ENCODE data around the gene CXorf58. TPM values are rescaled to one million over a fixed set of nuclear protein-coding genes. Genes with fewer than 3 reads are reported as not detected.
A peak's percentile ranks its signal among the peaks of the same experiment; 100 is the strongest.
"Not testable (repeated sequence)": the region's sequence is repeated elsewhere in the genome, so short reads cannot be mapped to it uniquely, and the experiment has no call there.

CXorf58 gene, protein sequence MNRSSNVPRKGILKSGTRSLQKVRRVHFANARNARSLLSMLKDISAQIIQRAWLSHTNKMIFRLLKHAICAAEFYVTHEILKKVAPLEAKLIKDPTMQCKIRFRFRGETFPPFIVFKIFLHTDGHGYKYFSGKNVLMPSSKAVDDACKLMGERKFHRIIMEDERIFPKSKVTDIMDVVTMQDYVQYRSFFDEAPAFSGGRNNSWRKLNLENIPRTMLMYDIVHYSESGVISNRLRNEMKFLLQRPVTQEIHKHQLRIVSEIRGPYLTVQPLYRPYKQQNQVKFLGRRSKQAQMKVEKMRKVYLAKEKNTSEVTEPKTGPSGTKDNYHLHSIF
- 0.40 TPM in 1 of 2 replicates, not detected in the other for total RNA-seq (ENCODE audit: low replicate concordance)
- long read RNA-seq, partial matches to known transcripts = 0 of 1 reads
- long read RNA-seq, other reads (novel, unspliced or antisense) = 1 of 1 reads

DNA sequence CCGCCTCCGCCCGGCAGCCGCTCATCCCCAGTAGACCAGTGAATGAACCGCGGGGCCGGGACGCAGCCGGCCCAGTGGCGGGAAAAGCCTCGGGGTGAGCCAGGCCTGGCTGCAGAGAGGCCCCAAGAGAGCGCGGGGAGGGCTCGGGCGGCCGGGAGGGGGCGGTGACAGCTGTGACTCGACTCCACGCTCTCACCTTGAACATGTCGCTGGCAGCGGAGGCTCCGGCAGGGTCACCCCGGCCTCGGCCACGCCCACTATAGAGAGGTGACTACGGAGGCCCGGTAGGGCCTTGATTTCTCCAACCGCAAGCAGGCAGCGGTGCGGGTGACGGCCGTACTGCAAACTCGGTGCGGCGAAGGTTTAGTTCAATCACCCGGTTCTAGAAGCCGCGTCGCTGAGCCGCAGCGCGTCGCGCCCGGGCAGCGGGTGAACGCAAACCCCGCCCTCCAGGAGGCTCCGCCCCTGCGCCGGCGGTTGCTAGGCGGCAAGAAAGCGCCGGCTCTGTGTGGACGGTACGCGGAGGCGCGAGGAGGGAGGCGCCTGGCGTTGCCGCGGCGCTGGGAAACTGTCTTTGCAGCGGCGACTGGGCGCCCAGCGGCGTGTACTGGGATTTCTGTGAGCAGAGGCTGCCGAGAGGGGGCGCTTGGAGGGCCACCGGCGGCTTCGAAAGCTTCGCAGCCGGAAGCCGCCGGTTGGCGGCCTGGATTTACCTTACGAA is at the start of gene CXorf58, which contains the start of gene APOO:
CXorf58 (plus strand) TSS at position 509 of the 721 bp plus-strand sequence. CDS start 2,297 bp downstream, outside the sequence.
APOO (minus strand) TSS at position 441 of the 721 bp plus-strand sequence; CDS start at position 205, 236 bp downstream.
- H3K9me3 Mint-ChIP-seq = no peaks in the 10 kb centered on the region
- TF ChIP-seq, protein P1, sequence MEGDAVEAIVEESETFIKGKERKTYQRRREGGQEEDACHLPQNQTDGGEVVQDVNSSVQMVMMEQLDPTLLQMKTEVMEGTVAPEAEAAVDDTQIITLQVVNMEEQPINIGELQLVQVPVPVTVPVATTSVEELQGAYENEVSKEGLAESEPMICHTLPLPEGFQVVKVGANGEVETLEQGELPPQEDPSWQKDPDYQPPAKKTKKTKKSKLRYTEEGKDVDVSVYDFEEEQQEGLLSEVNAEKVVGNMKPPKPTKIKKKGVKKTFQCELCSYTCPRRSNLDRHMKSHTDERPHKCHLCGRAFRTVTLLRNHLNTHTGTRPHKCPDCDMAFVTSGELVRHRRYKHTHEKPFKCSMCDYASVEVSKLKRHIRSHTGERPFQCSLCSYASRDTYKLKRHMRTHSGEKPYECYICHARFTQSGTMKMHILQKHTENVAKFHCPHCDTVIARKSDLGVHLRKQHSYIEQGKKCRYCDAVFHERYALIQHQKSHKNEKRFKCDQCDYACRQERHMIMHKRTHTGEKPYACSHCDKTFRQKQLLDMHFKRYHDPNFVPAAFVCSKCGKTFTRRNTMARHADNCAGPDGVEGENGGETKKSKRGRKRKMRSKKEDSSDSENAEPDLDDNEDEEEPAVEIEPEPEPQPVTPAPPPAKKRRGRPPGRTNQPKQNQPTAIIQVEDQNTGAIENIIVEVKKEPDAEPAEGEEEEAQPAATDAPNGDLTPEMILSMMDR (conservative IDR thresholded peaks at IDR 0.05) = peak; percentile 92

DNA sequence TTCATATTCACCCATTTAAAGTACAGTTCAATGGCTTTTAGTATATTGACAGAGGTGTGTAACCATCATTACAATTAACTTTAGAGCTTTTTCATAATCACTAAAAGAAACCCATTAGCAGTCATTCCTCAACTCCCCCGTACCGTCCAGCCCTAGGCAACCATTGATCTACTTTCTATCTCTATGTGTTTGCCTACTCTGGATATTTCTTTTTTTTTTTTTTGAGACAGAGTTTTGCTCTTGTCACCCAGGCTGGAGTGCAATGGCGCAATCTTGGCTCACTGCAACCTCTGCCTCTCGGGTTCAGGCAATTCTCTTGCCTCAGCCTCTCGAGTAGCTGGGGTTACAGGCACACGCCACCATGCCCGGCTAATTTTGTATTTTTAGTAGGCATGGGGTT is 48.6 kb upstream of the CXorf58 start:
- not testable (repeated sequence) for H3K27ac Mint-ChIP-seq; DNase-seq (ENCODE audit: extremely low spot score, unreplicated experiment); H3K9me3 Mint-ChIP-seq; H3K4me1 Mint-ChIP-seq (ENCODE audit: unreplicated experiment); H3K27me3 Mint-ChIP-seq; H3K4me3 Mint-ChIP-seq
- H3K36me3 Mint-ChIP-seq = peaks cover 26% of the 10 kb centered on the region

More for the DNA sequence above, at the start of gene CXorf58, which contains the start of gene APOO:
- Mint-ChIP-seq H3K36me3 (no peaks in the 10 kb centered on the region), H3K27ac (peak within 1 kb of the TSS; percentile 93), H3K27me3 (no peaks in the 10 kb centered on the region), H3K4me1 (ENCODE audit: unreplicated experiment) (peaks cover 17% of the 10 kb centered on the region), H3K4me3 (peak within 1 kb of the TSS; percentile 91)
- DNase-seq (ENCODE audit: extremely low spot score, unreplicated experiment) = peak; percentile 98

DNA sequence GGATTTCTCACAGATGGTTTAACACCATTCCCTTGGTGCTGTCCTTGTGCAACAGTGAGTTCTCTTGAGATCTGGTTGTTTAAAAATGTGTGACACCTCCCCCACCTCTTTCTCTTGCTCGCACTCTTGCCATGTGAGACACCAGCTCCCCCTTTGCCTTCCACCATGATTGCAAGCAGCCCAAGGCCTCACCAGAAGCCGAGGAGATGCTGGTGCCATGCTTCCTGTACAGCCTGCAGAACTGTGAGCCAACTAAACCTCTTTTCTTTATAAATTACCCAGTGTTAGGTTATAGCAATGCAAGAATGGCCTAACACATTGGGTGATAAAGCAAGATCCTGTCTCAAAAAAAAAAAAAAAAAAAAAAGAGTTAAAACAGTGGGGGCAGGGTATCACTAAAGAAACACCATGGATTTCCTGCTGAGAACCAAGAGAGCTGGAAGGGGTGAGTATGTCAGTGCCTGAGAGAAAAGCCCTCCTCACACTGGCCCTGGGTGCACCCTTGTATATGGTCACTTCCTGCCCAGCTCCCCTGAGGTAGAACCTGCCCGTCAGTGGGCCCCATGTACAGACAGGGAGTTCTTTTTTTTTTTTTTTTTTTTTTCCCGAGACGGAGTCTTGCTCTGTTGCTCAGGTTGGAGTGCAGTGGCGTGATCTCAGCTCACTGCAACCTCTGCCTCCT is 46.5 kb upstream of the CXorf58 start:
- DNase-seq (ENCODE audit: extremely low spot score, unreplicated experiment) = peak; percentile 11
- Mint-ChIP-seq H3K9me3 (no peaks in the 10 kb centered on the region), H3K4me3 (no peak overlapping the region), H3K27me3 (no peaks in the 10 kb centered on the region), H3K4me1 (ENCODE audit: unreplicated experiment) (peaks cover 5% of the 10 kb centered on the region), H3K27ac (no peak overlapping the region), H3K36me3 (peaks cover 33% of the 10 kb centered on the region)
- TF ChIP-seq, protein P1 (conservative IDR thresholded peaks at IDR 0.05) = no peak

DNA sequence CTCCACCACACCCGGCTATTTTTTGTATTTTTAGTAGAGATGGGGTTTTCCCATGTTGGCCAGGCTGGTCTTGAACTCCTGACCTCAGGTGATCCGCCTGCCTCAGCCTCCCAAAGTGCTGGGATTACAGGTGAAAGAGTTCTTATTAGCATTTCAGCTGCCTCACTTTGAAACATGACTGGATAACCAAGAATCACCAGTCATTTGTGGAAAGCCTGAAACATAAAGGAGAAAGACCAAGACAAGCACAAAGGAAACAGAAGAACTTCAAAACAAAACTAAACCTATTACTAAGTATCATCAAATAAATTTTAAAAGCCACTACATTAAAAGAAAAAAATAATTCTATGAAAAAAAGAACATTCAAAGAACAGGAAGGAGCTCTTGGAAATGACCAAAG is 45.9 kb upstream of the CXorf58 start:
- not testable (repeated sequence) for DNase-seq (ENCODE audit: extremely low spot score, unreplicated experiment); H3K27me3 Mint-ChIP-seq; H3K4me3 Mint-ChIP-seq; H3K9me3 Mint-ChIP-seq; H3K27ac Mint-ChIP-seq; H3K4me1 Mint-ChIP-seq (ENCODE audit: unreplicated experiment)
- peaks cover 30% of the 10 kb centered on the region for H3K36me3 Mint-ChIP-seq

DNA sequence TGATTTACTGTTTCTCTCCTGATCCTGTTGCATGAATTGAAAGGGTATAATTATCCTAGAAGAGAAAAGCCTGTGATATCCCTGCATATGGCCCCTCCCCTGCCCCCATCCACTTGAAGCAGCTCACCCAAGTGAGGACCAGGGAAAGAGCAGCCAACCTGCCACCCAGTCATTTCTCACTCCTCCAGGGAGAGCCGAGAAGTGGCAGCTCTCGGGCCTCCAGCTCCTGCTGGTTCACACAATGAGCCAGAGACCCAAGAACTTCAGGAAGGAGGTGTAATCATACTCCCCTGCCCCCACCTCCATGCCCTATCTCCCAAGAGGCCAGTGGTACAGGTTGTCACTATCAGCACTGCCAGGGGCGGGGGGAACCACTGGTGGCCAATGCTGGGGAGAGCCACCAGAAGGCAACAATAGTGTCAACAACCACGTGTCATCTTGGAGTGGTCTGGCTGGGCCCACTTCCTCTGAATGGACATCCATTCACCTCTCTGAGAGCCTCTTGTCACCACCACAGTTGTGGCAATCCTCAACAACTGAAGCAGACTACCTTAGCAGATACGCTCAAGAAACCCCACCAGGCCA is 43.0 kb upstream of the CXorf58 start:
- TF ChIP-seq, protein P1 (conservative IDR thresholded peaks at IDR 0.05) = no peak
- DNase-seq (ENCODE audit: extremely low spot score, unreplicated experiment) = no peak
- no peaks in the 10 kb centered on the region for H3K27me3 Mint-ChIP-seq
- no peak overlapping the region for H3K27ac Mint-ChIP-seq
- no peak overlapping the region for H3K4me3 Mint-ChIP-seq
- H3K4me1 Mint-ChIP-seq (ENCODE audit: unreplicated experiment) = peaks cover 5% of the 10 kb centered on the region
- peaks cover 32% of the 10 kb centered on the region for H3K36me3 Mint-ChIP-seq
- H3K9me3 Mint-ChIP-seq = no peaks in the 10 kb centered on the region

DNA sequence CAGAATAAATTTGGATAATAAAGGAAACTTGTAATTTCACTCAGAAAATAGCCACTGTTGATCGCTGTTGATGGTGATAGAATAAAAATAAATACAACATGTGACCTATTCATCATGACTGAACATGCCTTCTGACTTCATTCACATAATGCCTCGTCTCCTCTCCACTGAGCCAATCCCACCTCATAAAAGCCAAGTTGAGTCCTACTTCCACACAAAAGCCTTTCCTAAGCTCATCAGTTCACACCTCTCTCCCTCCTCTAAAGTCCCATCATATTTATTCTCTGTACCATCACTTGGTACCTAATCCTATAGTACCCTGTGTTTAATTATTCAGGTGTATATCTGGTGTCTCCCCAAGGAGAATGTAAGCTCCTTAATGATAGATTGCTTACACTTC is 37.8 kb upstream of the CXorf58 start:
- no peaks in the 10 kb centered on the region for H3K4me1 Mint-ChIP-seq (ENCODE audit: unreplicated experiment)
- TF ChIP-seq, protein P1 (conservative IDR thresholded peaks at IDR 0.05) = no peak
- H3K27ac Mint-ChIP-seq = no peak overlapping the region

More for the DNA sequence above, 37.8 kb upstream of the CXorf58 start:
- Mint-ChIP-seq H3K9me3 (no peaks in the 10 kb centered on the region), H3K4me3 (no peak overlapping the region), H3K36me3 (peaks cover 30% of the 10 kb centered on the region), H3K27me3 (no peaks in the 10 kb centered on the region)
- DNase-seq (ENCODE audit: extremely low spot score, unreplicated experiment) = no peak

Measured in type B pancreatic cell (in vitro differentiated cells).